ENCODE measurements around the gene HIBADH.
"Not testable (repeated sequence)": the region's sequence is repeated elsewhere in the genome, so short reads cannot be mapped to it uniquely, and the experiment has no call there.

Gene HIBADH

DNA sequence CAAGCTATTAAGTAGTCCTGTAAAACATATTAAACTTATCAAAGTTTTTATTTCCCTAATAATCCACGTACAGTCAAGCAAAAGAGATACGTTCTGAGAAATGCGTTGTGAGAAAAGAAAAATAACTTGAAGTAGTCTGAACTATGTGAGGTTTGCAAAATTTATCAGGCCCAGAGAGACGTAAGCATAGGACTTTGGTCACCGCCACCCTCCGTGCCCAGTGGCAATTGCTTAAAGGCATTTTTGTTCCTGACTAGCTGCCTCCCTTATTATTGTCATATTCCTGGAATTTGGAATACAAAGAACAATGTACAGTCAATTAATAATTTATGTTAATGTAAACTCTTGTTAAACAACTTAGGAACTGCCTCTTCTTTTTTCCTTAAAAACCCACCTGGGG lies 22.8 kb downstream of the HIBADH start:
- TF ChIP-seq, protein P1, sequence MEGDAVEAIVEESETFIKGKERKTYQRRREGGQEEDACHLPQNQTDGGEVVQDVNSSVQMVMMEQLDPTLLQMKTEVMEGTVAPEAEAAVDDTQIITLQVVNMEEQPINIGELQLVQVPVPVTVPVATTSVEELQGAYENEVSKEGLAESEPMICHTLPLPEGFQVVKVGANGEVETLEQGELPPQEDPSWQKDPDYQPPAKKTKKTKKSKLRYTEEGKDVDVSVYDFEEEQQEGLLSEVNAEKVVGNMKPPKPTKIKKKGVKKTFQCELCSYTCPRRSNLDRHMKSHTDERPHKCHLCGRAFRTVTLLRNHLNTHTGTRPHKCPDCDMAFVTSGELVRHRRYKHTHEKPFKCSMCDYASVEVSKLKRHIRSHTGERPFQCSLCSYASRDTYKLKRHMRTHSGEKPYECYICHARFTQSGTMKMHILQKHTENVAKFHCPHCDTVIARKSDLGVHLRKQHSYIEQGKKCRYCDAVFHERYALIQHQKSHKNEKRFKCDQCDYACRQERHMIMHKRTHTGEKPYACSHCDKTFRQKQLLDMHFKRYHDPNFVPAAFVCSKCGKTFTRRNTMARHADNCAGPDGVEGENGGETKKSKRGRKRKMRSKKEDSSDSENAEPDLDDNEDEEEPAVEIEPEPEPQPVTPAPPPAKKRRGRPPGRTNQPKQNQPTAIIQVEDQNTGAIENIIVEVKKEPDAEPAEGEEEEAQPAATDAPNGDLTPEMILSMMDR (IDR thresholded peaks at IDR 0.05; ENCODE audit: borderline replicate concordance, insufficient read depth, low read depth, low read length) = no peak

DNA sequence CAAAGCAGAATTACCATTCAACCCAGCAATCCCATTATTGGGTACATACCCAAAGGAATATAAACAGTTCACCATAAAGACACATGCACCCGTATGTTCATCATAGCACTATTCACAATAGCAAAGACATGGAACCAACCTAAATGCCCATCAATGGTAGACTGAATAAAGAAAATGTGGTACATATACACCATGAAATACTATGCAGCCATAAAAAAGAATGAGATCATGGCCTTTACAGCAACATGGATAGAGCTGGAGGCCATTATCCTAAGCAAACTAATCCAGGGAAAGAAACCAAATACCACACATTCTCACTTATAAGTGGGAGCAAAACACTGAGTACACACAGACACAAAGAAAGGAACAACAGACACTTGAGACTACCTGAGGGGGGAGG lies 23.6 kb downstream of the HIBADH start:
- not testable (repeated sequence) for H3K4me3 ChIP-seq (ENCODE audit: low read depth, low read length)

More for the DNA sequence above, 22.8 kb downstream of the HIBADH start:
- H3K4me3 ChIP-seq (ENCODE audit: low read depth, low read length) = no peak overlapping the region

DNA sequence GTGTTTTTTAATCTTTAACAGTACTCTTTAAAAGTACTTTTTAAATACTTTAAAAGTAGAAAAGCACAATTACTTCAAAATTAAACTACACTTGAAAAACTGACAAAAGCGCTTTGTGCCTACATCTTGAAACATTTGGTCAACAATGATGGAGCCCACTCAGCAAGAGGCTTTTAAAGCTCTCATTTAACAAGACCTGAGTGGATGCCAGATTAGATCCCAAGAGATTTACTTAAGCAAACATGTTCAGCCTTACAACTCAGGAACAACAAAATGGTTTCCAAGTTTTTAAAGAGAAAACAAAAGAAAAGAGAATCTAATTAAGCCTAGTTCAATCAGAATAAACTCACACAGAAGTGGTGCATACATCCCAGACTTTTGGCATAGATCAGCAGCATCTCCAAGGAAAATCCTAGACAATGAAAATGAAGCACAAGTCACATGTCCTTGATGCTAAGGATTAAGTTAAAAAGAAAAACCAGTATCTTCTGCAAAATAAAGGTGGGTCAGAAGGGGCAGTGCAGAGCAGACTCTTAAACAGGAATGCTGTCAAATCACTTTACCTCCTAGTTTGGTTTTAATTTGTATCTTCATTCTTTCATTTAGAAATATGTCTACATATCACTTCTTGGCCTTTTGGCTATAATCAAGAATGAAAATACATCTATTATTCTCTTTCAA lies 26.2 kb downstream of the HIBADH start:
- H3K4me3 ChIP-seq (ENCODE audit: low read depth, low read length) = no peak overlapping the region
- TF ChIP-seq, protein P1 (IDR thresholded peaks at IDR 0.05; ENCODE audit: borderline replicate concordance, insufficient read depth, low read depth, low read length) = no peak

DNA sequence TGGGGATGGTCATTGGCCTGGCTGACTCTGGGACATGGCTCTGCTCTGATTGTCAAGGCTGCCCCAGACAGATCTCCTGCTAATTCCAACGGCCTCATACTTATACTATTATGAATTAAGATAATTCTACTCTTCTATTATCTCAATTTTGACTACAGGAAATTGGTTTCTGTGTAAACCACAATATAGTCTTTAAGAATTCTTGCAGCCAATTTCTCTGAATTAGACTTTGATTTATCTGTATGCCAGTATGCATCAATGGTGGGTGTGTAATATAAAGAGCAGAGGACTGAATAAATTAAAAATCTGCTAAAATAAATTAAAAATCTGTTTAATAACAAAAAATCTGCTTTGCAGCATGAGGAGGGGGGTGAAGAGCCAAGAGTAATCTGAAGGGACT lies 27.0 kb downstream of the HIBADH start:
- TF ChIP-seq, protein P1 (IDR thresholded peaks at IDR 0.05; ENCODE audit: borderline replicate concordance, insufficient read depth, low read depth, low read length) = no peak
- no peak overlapping the region for H3K4me3 ChIP-seq (ENCODE audit: low read depth, low read length)

DNA sequence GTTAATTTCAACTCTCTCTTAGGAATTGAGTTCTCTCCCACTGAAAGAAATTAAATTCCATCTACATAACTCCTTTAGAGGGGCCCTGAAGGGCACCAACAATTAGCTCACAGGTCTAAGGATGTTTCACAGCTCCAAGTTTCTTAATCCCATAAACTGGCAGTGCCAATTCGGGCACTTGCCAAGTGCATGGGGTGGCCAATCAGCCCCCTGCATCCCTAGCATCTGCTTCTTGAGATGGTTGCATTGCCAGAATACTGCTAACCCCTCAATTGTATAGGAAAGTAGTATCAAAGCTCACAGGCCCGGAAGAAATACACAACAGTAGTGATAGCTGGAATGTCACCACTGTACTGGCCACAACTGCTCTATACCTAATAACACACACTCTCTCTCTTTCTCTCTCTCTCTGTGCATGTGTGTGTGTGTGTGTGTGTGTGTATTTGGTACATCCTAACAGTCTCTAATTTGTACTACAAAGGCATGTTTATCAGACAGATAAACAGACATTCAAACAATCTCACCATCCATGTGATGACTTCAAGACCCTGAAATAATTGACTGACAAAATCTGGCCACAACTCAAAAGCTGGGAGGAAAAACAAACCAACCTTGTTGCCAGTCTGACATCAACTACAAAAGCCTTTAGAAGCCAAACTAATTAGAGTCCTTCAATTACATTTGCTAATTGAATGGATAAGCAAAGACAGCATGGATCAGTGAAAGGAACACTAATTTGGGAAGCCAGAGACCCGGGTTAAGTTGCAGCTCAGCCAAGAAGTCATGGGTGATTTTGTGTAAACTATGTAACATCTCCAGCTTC lies 27.8 kb downstream of the HIBADH start:
- H3K4me3 ChIP-seq (ENCODE audit: low read depth, low read length) = no peak overlapping the region
- TF ChIP-seq, protein P1 (IDR thresholded peaks at IDR 0.05; ENCODE audit: borderline replicate concordance, insufficient read depth, low read depth, low read length) = no peak

DNA sequence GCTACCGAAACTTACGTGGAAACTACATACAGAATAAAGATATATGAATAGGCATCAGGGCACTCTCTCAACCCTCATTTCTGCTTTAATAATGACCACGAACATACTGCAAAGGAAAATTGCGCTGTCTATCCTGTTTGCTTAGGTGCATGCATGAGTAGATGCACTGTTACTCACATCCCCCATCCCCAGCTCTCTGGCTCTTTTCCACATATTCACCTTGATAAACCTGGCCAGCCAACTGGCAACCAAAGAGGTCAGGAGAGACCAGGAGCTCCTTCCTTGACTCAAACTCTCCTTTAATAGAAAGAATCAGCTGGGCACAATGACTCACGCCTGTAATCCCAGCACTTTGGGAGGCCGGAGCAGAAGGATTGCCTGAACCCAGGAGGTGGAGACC lies 29.6 kb downstream of the HIBADH start:
- TF ChIP-seq, protein P1 (IDR thresholded peaks at IDR 0.05; ENCODE audit: borderline replicate concordance, insufficient read depth, low read depth, low read length) = no peak
- H3K4me3 ChIP-seq (ENCODE audit: low read depth, low read length) = no peak overlapping the region

DNA sequence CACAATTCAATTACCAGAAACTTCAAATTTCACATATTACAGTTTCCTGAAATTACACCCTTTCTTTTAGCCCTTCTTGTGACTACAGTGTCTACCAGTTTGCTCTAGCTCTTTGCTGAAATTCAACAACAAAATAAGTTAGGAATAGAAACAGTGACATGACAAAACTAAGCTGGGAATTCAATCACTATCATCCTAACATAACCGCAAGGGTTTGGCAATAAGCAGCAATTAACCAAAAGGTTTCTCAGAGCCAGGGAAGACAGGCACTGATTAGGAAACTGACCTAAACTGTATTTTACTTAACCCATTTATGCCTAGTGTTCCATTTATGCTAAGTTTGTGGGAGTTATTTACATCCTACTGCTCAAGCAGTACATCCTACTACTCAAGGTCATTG lies 31.3 kb downstream of the HIBADH start:
- TF ChIP-seq, protein P1 (IDR thresholded peaks at IDR 0.05; ENCODE audit: borderline replicate concordance, insufficient read depth, low read depth, low read length) = no peak
- H3K4me3 ChIP-seq (ENCODE audit: low read depth, low read length) = no peak overlapping the region

Measured in GM12875 (cell line).